ENCODE data around the gene USP34.
A peak's percentile ranks its signal among the peaks of the same experiment; 100 is the strongest.

The USP34 gene

GRCh38 chr2:61437170-61437569, 33.7 kb downstream of the USP34 start:
- Histone ChIP-seq H3K4ac (ENCODE audit: low read depth, low read length) (no peak overlapping the region), H3K27me3 (ENCODE audit: insufficient read depth, low read length, poor library complexity) (no peaks in the 10 kb centered on the region), H4K5ac (ENCODE audit: low read length) (no peak overlapping the region), H4K8ac (ENCODE audit: low read depth, low read length) (no peak overlapping the region), H3K9ac (ENCODE audit: low read length) (no peak overlapping the region), H2AK5ac (ENCODE audit: low read length) (no peak overlapping the region), H3K18ac (ENCODE audit: low read length) (no peak overlapping the region), H3K4me2 (ENCODE audit: low read length) (no peak overlapping the region), H3K79me2 (ENCODE audit: control insufficient read depth, insufficient read depth, low read length) (peaks cover 86% of the 10 kb centered on the region), H3K23ac (ENCODE audit: low read length) (no peak overlapping the region), H2BK120ac (ENCODE audit: low read depth, low read length) (no peak overlapping the region), H3K36me3 (ENCODE audit: control insufficient read depth, insufficient read depth, low read length) (no peaks in the 10 kb centered on the region), H3K4me1 (ENCODE audit: control insufficient read depth, low read depth, low read length) (no peaks in the 10 kb centered on the region), H2BK5ac (ENCODE audit: low read length) (no peak overlapping the region), H3K4me3 (ENCODE audit: low read length) (no peak overlapping the region), H3K56ac (ENCODE audit: low read length) (no peak overlapping the region), H3K79me1 (ENCODE audit: low read length) (peaks cover 30% of the 10 kb centered on the region), H2BK15ac (replicated peaks; ENCODE audit: low read depth) (no peak overlapping the region), H3K27ac (ENCODE audit: low read depth, low read length) (no peak overlapping the region)
- no CpG with 5 or more reads among the region's 4 CpGs for WGBS (ENCODE audit: extremely low coverage, insufficient coverage, low lambda C conversion rate)
- no peak for DNase-seq

GRCh38 chr2:61436092-61436491, 34.8 kb downstream of the USP34 start:
- Histone ChIP-seq H3K56ac (ENCODE audit: low read length) (no peak overlapping the region), H2BK5ac (ENCODE audit: low read length) (no peak overlapping the region), H3K4ac (ENCODE audit: low read depth, low read length) (no peak overlapping the region), H2BK120ac (ENCODE audit: low read depth, low read length) (no peak overlapping the region), H3K27me3 (ENCODE audit: insufficient read depth, low read length, poor library complexity) (no peaks in the 10 kb centered on the region), H2AK5ac (ENCODE audit: low read length) (no peak overlapping the region), H3K18ac (ENCODE audit: low read length) (no peak overlapping the region), H3K23ac (ENCODE audit: low read length) (no peak overlapping the region), H3K27ac (ENCODE audit: low read depth, low read length) (no peak overlapping the region), H3K9ac (ENCODE audit: low read length) (no peak overlapping the region), H4K8ac (ENCODE audit: low read depth, low read length) (no peak overlapping the region), H3K4me3 (ENCODE audit: low read length) (no peak overlapping the region), H4K5ac (ENCODE audit: low read length) (no peak overlapping the region), H2BK15ac (replicated peaks; ENCODE audit: low read depth) (no peak overlapping the region), H3K4me1 (ENCODE audit: control insufficient read depth, low read depth, low read length) (no peaks in the 10 kb centered on the region), H3K79me1 (ENCODE audit: low read length) (peaks cover 28% of the 10 kb centered on the region), H3K79me2 (ENCODE audit: control insufficient read depth, insufficient read depth, low read length) (peaks cover 85% of the 10 kb centered on the region), H3K36me3 (ENCODE audit: control insufficient read depth, insufficient read depth, low read length) (no peaks in the 10 kb centered on the region), H3K4me2 (ENCODE audit: low read length) (no peak overlapping the region)
- no peak for DNase-seq
- no CpG with 5 or more reads among the region's 2 CpGs for WGBS (ENCODE audit: extremely low coverage, insufficient coverage, low lambda C conversion rate)

- Histone ChIP-seq H4K5ac (ENCODE audit: low read length) (no peak overlapping the region), H3K4me1 (ENCODE audit: control insufficient read depth, low read depth, low read length) (no peaks in the 10 kb centered on the region), H3K4ac (ENCODE audit: low read depth, low read length) (no peak overlapping the region), H3K23ac (ENCODE audit: low read length) (no peak overlapping the region), H2BK120ac (ENCODE audit: low read depth, low read length) (no peak overlapping the region), H3K79me2 (ENCODE audit: control insufficient read depth, insufficient read depth, low read length) (peaks cover 85% of the 10 kb centered on the region), H3K27me3 (ENCODE audit: insufficient read depth, low read length, poor library complexity) (no peaks in the 10 kb centered on the region), H2BK15ac (replicated peaks; ENCODE audit: low read depth) (no peak overlapping the region), H3K79me1 (ENCODE audit: low read length) (peaks cover 28% of the 10 kb centered on the region), H3K4me2 (ENCODE audit: low read length) (no peak overlapping the region), H3K18ac (ENCODE audit: low read length) (no peak overlapping the region), H2AK5ac (ENCODE audit: low read length) (no peak overlapping the region), H3K9ac (ENCODE audit: low read length) (no peak overlapping the region), H3K56ac (ENCODE audit: low read length) (no peak overlapping the region), H3K36me3 (ENCODE audit: control insufficient read depth, insufficient read depth, low read length) (no peaks in the 10 kb centered on the region), H3K27ac (ENCODE audit: low read depth, low read length) (no peak overlapping the region), H4K8ac (ENCODE audit: low read depth, low read length) (no peak overlapping the region), H2BK5ac (ENCODE audit: low read length) (no peak overlapping the region), H3K4me3 (ENCODE audit: low read length) (no peak overlapping the region)
- no CpG with 5 or more reads among the region's 1 CpG for WGBS (ENCODE audit: extremely low coverage, insufficient coverage, low lambda C conversion rate)
- DNase-seq = no peak
These were observed 35.6 kb downstream of the USP34 start for GRCh38 chr2:61435291-61435690.

GRCh38 chr2:61434314-61434713, 36.6 kb downstream of the USP34 start:
- no peak overlapping the region for H2BK5ac ChIP-seq (ENCODE audit: low read length)
- no peak overlapping the region for H3K27ac ChIP-seq (ENCODE audit: low read depth, low read length)
- H3K4ac ChIP-seq (ENCODE audit: low read depth, low read length) = no peak overlapping the region
- peaks cover 79% of the 10 kb centered on the region for H3K79me2 ChIP-seq (ENCODE audit: control insufficient read depth, insufficient read depth, low read length)
- H3K79me1 ChIP-seq (ENCODE audit: low read length) = peaks cover 19% of the 10 kb centered on the region
- no peak overlapping the region for H3K18ac ChIP-seq (ENCODE audit: low read length)
- H2AK5ac ChIP-seq (ENCODE audit: low read length) = no peak overlapping the region
- H2BK120ac ChIP-seq (ENCODE audit: low read depth, low read length) = no peak overlapping the region
- H3K56ac ChIP-seq (ENCODE audit: low read length) = no peak overlapping the region
- no peak overlapping the region for H4K8ac ChIP-seq (ENCODE audit: low read depth, low read length)
- no peaks in the 10 kb centered on the region for H3K36me3 ChIP-seq (ENCODE audit: control insufficient read depth, insufficient read depth, low read length)
- no peak overlapping the region for H2BK15ac ChIP-seq (replicated peaks; ENCODE audit: low read depth)
- no peak overlapping the region for H3K4me3 ChIP-seq (ENCODE audit: low read length)
- no peaks in the 10 kb centered on the region for H3K27me3 ChIP-seq (ENCODE audit: insufficient read depth, low read length, poor library complexity)
- H3K4me2 ChIP-seq (ENCODE audit: low read length) = no peak overlapping the region
- H3K23ac ChIP-seq (ENCODE audit: low read length) = no peak overlapping the region
- H3K4me1 ChIP-seq (ENCODE audit: control insufficient read depth, low read depth, low read length) = no peaks in the 10 kb centered on the region
- H4K5ac ChIP-seq (ENCODE audit: low read length) = no peak overlapping the region
- no peak overlapping the region for H3K9ac ChIP-seq (ENCODE audit: low read length)
- no peak for DNase-seq

- H4K5ac ChIP-seq (ENCODE audit: low read length) = no peak overlapping the region
- H2BK5ac ChIP-seq (ENCODE audit: low read length) = no peak overlapping the region
- H3K79me2 ChIP-seq (ENCODE audit: control insufficient read depth, insufficient read depth, low read length) = peaks cover 74% of the 10 kb centered on the region
- no peak overlapping the region for H3K4me2 ChIP-seq (ENCODE audit: low read length)
- H4K8ac ChIP-seq (ENCODE audit: low read depth, low read length) = no peak overlapping the region
- no peak overlapping the region for H2AK5ac ChIP-seq (ENCODE audit: low read length)
- H3K56ac ChIP-seq (ENCODE audit: low read length) = no peak overlapping the region
- H3K4me1 ChIP-seq (ENCODE audit: control insufficient read depth, low read depth, low read length) = no peaks in the 10 kb centered on the region
- H3K27me3 ChIP-seq (ENCODE audit: insufficient read depth, low read length, poor library complexity) = no peaks in the 10 kb centered on the region
- peaks cover 16% of the 10 kb centered on the region for H3K79me1 ChIP-seq (ENCODE audit: low read length)
- no peak overlapping the region for H3K27ac ChIP-seq (ENCODE audit: low read depth, low read length)
- H3K4me3 ChIP-seq (ENCODE audit: low read length) = no peak overlapping the region
- no CpG with 5 or more reads among the region's 1 CpG for WGBS (ENCODE audit: extremely low coverage, insufficient coverage, low lambda C conversion rate)
- DNase-seq = peak; percentile 34
- H2BK120ac ChIP-seq (ENCODE audit: low read depth, low read length) = no peak overlapping the region
- no peak overlapping the region for H2BK15ac ChIP-seq (replicated peaks; ENCODE audit: low read depth)
- no peak overlapping the region for H3K23ac ChIP-seq (ENCODE audit: low read length)
- no peak overlapping the region for H3K4ac ChIP-seq (ENCODE audit: low read depth, low read length)
- H3K36me3 ChIP-seq (ENCODE audit: control insufficient read depth, insufficient read depth, low read length) = no peaks in the 10 kb centered on the region
- no peak overlapping the region for H3K9ac ChIP-seq (ENCODE audit: low read length)
- H3K18ac ChIP-seq (ENCODE audit: low read length) = no peak overlapping the region
These were observed 37.3 kb downstream of the USP34 start for GRCh38 chr2:61433606-61434005.

GRCh38 chr2:61432990-61433389, 37.9 kb downstream of the USP34 start:
- Histone ChIP-seq H3K79me1 (ENCODE audit: low read length) (peaks cover 16% of the 10 kb centered on the region), H3K56ac (ENCODE audit: low read length) (no peak overlapping the region), H3K36me3 (ENCODE audit: control insufficient read depth, insufficient read depth, low read length) (no peaks in the 10 kb centered on the region), H2BK15ac (replicated peaks; ENCODE audit: low read depth) (no peak overlapping the region), H3K4me1 (ENCODE audit: control insufficient read depth, low read depth, low read length) (no peaks in the 10 kb centered on the region), H2BK120ac (ENCODE audit: low read depth, low read length) (no peak overlapping the region), H3K4ac (ENCODE audit: low read depth, low read length) (no peak overlapping the region), H3K23ac (ENCODE audit: low read length) (no peak overlapping the region), H2AK5ac (ENCODE audit: low read length) (no peak overlapping the region), H2BK5ac (ENCODE audit: low read length) (no peak overlapping the region), H3K4me3 (ENCODE audit: low read length) (no peak overlapping the region), H3K79me2 (ENCODE audit: control insufficient read depth, insufficient read depth, low read length) (peaks cover 73% of the 10 kb centered on the region), H4K8ac (ENCODE audit: low read depth, low read length) (no peak overlapping the region), H3K27me3 (ENCODE audit: insufficient read depth, low read length, poor library complexity) (no peaks in the 10 kb centered on the region), H3K18ac (ENCODE audit: low read length) (no peak overlapping the region), H3K4me2 (ENCODE audit: low read length) (no peak overlapping the region), H3K27ac (ENCODE audit: low read depth, low read length) (no peak overlapping the region), H3K9ac (ENCODE audit: low read length) (no peak overlapping the region), H4K5ac (ENCODE audit: low read length) (no peak overlapping the region)
- no peak for DNase-seq
- no CpG with 5 or more reads among the region's 3 CpGs for WGBS (ENCODE audit: extremely low coverage, insufficient coverage, low lambda C conversion rate)

Data from mesendoderm (in vitro differentiated cells).